ENCODE data around the gene MAD1L1. TPM values are rescaled to one million over a fixed set of nuclear protein-coding genes. Genes with fewer than 3 reads are reported as not detected.

MAD1L1 gene
- total and polyA plus RNA-seq, 2 of the 8 experiments (the other 6 are each of a cell fraction or from before 2014, with no cell fraction given), result 40.4 to 44.6 TPM

GRCh38 chr7:1809601-1810258 is 423.0 kb downstream of the MAD1L1 start (continued):
- TF ChIP-seq CHD7 (IDR thresholded peaks at IDR 0.05; ENCODE audit: insufficient replicate concordance, low read length) (no peak), SIRT6 (IDR thresholded peaks at IDR 0.05; ENCODE audit: low read length) (no peak), BACH1 (IDR thresholded peaks at IDR 0.05; ENCODE audit: low read length) (no peak), POLR2A (IDR thresholded peaks at IDR 0.05; ENCODE audit: control extremely low read depth in 1 of 2, low read depth in 2 of 2, low read length in 2 of 2) (no peak), KDM1A (IDR thresholded peaks at IDR 0.05; ENCODE audit: borderline replicate concordance, low read length) (no peak), SUZ12 (IDR thresholded peaks at IDR 0.05; ENCODE audit: low read length) (no peak), ZNF274 (IDR thresholded peaks at IDR 0.05; ENCODE audit: borderline replicate concordance, extremely low read depth, low read length) (no peak), JUND (IDR thresholded peaks at IDR 0.05; ENCODE audit: low read length) (no peak)
